Measurements from ENCODE around the gene UNC93B1.
"Not testable (repeated sequence)": the region's sequence is repeated elsewhere in the genome, so short reads cannot be mapped to it uniquely, and the experiment has no call there.

UNC93B1 gene

GRCh38 chr11:68008381-68009337 is 4.8 kb upstream of the UNC93B1 start:
- DNase-seq: peak; percentile 57

GRCh38 chr11:68007498-68008380 is 3.8 kb upstream of the UNC93B1 start:
- DNase-seq: no peak

- no peak for DNase-seq
Observed at GRCh38 chr11:68006606-68007166, 2.8 kb upstream of the UNC93B1 start.

DNA sequence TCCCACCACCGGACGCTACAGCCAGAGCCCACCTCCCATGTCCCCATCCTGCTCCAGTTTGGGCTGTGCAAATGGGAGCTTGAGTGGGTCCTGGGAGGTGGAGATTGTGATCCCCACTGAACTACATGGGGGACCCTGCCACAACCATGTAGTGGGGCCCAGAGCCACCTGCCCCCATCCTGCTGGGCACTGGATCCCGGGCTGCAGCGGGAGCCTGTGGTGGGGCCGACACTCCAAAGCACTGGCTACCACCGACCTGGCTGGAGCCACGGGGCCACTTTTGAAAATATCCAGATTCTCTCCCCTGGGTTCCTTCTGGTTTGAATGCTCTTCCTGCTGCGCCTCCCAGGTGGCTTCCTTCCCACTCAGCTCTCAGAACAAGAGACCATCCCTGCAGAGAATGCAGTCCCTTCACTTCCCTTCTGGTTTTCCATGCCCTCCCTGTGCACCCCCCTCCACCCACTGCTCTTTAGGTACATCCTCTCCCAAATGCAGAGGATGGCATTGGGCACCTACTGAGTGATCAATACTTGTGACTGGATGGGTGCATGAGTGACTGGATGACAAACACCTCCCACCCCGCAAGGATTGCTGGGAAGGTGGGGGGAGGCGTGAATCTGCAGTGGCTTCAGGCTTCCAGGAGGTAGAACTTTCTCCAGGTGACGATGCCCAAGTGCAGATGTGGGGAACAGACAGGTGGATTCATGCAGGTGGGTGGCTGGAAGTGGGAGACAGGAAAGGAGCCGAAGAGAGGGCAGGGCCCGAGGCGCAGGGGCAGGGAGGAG is 846 bp upstream of the UNC93B1 start:
- DNase-seq: no peak

DNA sequence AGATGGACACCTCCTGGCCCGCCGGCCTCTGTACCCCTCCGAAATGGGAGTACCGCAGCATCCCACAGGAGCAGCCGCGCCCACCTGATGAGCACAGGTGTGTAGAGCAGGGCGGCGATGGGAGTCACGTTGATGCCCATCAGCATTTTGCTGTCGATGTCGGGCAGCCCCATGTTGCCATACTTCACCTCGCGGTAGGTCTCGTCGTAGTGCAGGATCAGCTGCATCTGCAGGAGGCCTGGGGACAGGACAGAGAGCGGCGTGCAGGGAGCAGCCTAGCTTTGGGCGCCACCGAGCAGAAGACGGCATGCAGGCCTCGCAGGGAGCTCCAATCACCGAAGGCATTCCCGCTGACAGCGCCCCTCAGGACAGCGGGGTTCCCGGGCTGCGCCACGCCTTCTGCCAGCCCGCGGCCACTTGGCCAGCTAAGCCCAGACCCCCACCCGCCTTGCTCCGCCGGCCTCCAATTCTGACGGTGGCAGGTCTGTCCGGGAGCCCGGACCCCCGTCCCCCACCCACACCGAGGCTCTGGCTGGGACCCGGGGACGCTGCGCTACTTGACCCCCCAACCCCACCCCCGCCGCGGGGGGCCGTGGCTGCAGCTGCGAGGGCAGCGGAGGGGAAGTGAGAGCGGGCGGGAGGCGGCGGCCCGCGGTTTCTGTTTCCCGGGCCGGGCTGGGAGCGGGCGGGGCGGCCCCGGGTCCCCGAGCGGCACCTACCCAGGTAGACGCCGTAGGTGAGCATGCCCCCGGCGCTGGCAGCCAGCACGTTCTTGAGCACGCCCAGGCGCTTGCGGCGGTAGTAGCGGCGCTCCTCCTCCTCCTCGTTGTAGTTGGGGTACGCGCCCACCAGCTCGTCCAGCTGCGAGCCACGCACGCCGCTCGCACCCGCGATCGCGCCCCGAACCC is 705 bp downstream of the UNC93B1 start:
- peak; percentile 51 for DNase-seq

DNA sequence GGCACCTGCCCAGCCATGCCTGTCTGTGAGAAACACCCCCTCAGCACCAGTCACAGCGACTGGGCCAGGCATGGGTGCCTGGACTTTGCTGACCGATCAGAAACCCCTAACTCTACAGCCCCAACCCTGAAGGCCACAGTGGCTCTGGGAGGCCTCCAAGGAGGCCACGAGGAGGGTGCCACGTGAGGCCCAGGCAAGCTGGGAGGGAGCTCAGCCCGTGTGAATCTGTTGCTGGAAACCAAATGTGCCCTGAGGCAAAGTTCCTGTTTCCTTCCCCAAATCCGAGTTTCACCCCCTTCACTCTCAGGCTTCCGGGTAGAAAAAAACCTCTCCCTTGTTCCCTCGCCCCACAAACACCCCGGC is 1.3 kb downstream of the UNC93B1 start:
- DNase-seq: no peak

- no peak for DNase-seq
Observed at GRCh38 chr11:67999704-68000103, 4.2 kb downstream of the UNC93B1 start.

DNA sequence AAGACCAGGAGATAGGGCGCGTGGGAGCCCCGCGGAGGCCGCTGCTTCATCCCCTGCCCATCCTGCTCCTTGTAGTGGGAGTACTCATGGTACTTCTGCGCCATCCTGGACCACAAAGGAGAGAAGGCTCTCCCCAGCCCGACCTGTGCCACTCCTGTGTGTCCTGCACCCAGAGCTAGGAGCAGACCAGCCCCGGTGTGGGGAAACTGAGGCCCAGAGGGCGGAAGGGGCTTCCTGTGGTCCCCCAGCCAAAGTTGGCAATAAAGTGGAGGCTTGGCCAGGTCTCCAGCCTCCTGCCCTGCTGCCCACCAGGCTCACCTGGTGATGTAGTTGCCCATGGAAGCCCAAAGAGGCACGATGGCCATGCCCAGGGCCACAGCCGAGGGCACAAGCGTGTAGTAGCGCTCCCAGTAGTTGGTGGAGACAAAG is 4.7 kb downstream of the UNC93B1 start:
- no peak for DNase-seq

GRCh38 chr11:67998150-67999045 is 5.5 kb downstream of the UNC93B1 start:
- no peak for DNase-seq

DNA sequence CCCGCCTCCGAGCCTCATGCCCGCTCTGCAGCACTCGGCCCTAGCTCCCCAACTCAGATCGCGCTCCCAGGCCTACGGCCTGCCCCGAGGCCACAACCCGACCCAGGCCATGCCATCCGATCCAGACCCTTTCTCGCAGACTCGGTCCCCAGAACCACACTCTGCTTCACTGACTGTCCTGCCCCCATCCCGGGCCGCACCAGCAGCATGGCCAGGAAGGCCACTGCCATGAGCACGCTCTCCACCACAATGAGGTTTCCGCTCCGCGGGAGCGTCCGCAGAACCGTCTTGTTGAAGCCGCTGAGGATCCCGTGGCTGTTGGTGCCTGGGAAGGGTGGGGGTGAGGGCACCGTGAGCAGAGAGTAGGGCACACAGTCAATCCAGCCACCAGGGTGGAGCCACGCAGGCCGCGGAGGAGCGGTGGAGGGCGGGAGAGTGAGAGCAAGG is 6.4 kb downstream of the UNC93B1 start:
- DNase-seq: no peak

DNA sequence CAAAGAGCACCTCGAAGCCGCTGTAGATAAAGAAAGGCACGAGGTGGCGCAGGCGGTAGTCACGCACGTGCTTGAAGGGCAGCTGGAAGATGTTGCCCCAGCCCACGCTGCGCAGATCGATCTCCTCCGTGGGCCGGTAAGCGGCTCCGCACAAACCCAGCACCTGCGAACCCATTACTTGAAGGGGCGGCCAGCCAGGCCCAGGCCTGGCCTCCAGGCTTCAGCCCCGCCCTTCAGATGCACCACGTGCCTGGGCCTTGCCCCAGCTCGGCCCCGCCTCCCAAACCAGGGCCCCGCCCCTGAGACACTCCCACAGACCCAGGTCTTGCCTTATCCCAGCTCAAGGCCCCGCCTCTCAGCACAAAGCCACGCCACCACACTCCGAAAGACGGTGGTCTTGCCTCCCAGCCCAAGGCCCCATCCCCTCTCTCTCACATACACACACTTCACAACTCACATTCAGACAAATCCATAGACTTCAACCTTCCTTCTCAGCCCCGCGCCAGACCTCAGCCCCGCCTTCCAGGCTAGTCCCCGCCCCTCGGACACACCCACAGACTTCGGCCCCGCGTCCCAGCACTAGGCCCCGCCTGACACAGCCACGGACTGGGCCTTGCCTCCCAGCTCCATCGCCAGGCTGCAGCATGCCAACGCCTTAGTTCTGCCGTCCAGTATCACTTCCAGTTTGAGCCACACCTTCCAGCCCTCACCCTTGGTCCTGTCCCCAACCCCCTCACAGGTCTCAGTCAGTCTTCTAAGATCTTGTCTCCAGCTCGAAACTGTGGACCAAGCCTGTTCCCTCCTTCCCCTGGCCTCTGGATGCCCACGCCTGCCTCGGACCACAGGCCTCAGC is 7.0 kb downstream of the UNC93B1 start:
- DNase-seq: no peak

- DNase-seq: no peak
Observed at GRCh38 chr11:67996051-67996450, 7.8 kb downstream of the UNC93B1 start.

DNA sequence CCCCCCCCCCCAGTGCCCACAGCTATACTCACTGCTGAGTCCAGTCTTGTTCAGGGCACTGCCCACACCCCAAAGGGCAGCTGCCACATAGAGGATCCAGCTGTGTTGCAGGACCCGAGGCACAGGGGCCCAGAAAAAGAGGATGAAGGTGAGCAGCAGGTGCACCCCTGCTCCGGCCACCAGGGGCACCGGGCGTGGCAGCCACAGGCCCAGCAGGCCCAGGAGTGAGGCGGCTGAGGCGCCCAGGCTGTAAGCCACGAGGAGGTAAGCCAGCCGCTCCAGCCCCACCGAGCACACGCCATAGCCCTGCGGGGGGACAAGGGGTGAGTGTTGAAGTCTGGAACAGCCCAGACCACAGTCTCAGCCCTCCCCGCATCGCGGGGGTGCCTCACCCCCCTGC is 8.3 kb downstream of the UNC93B1 start:
- not testable (repeated sequence) for DNase-seq

DNA sequence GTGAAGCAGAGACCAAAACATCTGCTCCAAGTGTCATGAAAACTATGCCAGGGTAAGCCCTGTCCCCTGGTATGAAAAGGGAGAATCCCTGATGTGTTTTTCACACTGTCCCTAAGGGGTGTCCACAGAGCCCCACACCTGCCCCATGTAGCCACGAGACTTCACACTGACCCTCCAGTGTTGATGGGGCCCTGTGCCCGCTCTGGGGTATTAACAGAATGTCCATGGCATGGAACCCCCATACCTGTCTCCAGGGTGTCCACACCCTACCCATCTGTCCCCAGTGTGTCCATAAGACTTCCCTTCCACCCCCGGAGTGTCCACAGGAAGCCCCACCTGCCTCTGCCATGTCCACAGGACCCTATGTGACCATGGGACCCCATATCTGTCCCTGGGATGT is 8.8 kb downstream of the UNC93B1 start:
- not testable (repeated sequence) for DNase-seq

DNA sequence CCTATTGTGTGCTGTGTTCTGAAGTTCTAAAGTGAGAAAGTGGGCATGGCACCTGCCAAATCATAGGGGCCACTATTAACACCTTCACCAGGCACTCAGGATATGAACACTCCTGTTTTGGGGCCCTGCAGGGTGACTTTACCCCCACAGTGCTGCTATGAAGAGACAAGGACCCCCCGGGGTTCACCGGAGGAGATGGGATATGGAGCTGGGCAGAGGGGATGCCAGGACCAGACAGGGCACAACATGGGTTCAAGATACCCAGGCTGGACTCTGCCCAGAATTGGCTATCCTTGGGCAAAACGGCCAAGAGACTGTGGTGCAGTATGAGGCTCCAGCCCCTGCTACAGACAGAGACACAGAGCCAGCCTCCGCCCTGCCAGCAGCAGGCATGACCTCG is 9.5 kb downstream of the UNC93B1 start:
- not testable (repeated sequence) for DNase-seq

GRCh38 chr11:67993821-67994220 is 10.1 kb downstream of the UNC93B1 start:
- DNase-seq: peak; percentile 25

DNA sequence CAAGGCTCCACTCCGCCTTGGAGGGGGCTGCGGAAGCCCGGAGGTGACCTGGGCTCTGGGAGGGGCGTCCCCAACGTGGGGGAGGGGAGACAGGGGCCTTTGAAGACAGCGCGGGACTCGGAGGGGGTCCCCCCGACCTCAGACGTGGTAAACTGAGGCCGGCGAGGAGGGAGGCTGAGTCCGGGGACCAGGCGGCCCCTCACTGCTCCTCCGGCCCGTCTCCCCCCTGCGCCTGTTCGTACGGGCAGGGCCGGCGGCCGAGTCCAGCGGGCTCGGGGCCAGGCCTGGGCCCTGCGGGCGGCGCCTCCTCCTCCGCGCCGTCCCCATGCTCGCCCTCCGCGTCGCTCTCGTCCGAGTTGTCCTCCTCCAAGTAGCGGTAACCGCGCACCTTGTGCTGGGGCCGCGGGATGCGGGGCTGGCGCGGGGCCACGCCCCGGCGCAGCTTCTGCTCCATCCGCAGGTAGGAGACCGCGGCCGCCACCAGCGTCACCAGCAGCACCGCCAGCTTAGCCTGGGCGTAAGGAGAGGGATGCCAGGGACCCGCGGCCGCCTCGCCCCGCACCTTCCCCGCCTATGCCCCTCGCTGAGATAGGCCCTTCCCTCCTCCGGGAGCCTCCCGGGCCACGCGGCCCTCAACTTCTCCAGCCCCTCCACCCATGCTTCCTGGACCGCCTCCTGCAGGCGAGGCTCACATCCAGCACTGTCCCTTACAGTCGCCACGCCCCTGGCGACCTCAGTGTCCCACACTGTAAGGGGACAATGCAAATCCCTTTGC is 12.4 kb downstream of the UNC93B1 start:
- not testable (repeated sequence) for DNase-seq

Data from NCI-H2029 (cell line).